Spleen (tissue), 11 donors: ENCODE data around the gene C20orf141. TPM values are rescaled to one million over a fixed set of nuclear protein-coding genes. Genes with fewer than 3 reads are reported as not detected.
"Not testable (repeated sequence)": the region's sequence is repeated elsewhere in the genome, so short reads cannot be mapped to it uniquely, and the experiment has no call there.

Experiments used
- DNase-seq: peaks from one replicate; pipeline ENCODE4 v3.0.0-alpha.2; 2020
- H3K27ac ChIP-seq, 8 donors: fragments of 200-600 bp; sonication (generic) in 7 of 8; 1 replicate in 4 of 8; 2 replicates in 4 of 8; pipeline versions ENCODE4 v1.5.0 to v1.8.0; 2016 to 2021; ENCODE audit warnings: inconsistent platforms in 4 of 8, mild to moderate bottlenecking in 4 of 8, moderate library complexity in 1 of 8
- H3K27me3 ChIP-seq, 7 donors: fragments of 200-600 bp; sonication (generic) in 6 of 7; replicated peaks in 1 of 7; 1 replicate in 4 of 7; 2 replicates in 3 of 7; pipeline versions ENCODE4 v1.5.0 to v1.8.0; 2016 to 2021; ENCODE audit warnings: inconsistent platforms in 3 of 7, mild to moderate bottlenecking in 1 of 7
- H3K36me3 ChIP-seq, 6 donors: fragments of 200-600 bp; sonication (generic) in 5 of 6; 1 replicate in 4 of 6; 2 replicates in 2 of 6; pipeline versions ENCODE4 v1.5.0 to v1.8.0; 2016 to 2021; ENCODE audit warnings: inconsistent platforms in 2 of 6
- H3K4me1 ChIP-seq, 6 donors: fragments of 200-600 bp; sonication (generic) in 5 of 6; 1 replicate in 3 of 6; 2 replicates in 3 of 6; pipeline versions ENCODE4 v1.5.0 to v1.8.0; 2016 to 2021; ENCODE audit warnings: inconsistent platforms in 3 of 6
- H3K4me3 ChIP-seq, 8 donors: fragments of 200-600 bp; sonication (generic) in 7 of 8; 1 replicate in 4 of 8; 2 replicates in 4 of 8; pipeline versions ENCODE4 v1.5.0 to v1.8.0; 2016 to 2021; ENCODE audit warnings: inconsistent platforms in 4 of 8, mild to moderate bottlenecking in 4 of 8, moderate library complexity in 2 of 8
- H3K9me3 ChIP-seq, 8 donors: fragments of 200-600 bp; sonication (generic) in 7 of 8; 1 replicate in 4 of 8; 2 replicates in 4 of 8; pipeline versions ENCODE4 v1.5.0 to v1.8.0; 2016 to 2021; ENCODE audit warnings: inconsistent platforms in 4 of 8
- CTCF ChIP-seq, 11 experiments: fragments of 200-600 bp in 7 of 11; fragments of 450-650 bp in 4 of 11; sonication (generic) in 4 of 11; IDR thresholded peaks in 8 of 11; conservative IDR thresholded peaks in 3 of 11; 1 replicate in 7 of 11; 2 replicates in 4 of 11; pipeline versions ENCODE4 v1.4.0 to v1.8.0; 2016 to 2021; ENCODE audit warnings: antibody characterized with exemption in 11 of 11, inconsistent platforms in 4 of 11, mild to moderate bottlenecking in 1 of 11
- POLR2A ChIP-seq, 3 donors: fragments of 450-650 bp; IDR thresholded peaks; one replicate each; pipeline ENCODE4 v1.5.1; 2017; ENCODE audit warnings: antibody characterized with exemption in 3 of 3, mild to moderate bottlenecking in 1 of 3
- POLR2AphosphoS5 ChIP-seq, 3 donors: sonication (generic); formaldehyde crosslinking; IDR thresholded peaks; one replicate each; pipeline ENCODE4 v1.5.1; 2017; ENCODE audit warnings: antibody characterized with exemption in 3 of 3
- WGBS, 5 donors: extraction: QIAGEN DNeasy Blood & Tissue Kit in 3 of 5; methylation state at CpG; one replicate each; pipeline versions ENCODE4 v1.1.5 to v1.1.7; 2013 to 2018; 5-methylcytosine and 5-hydroxymethylcytosine counted together
- intact Hi-C: fragments of 100-400 bp; cut with DNase I; formaldehyde crosslinking; loops from one replicate; pipeline ENCODE4 v1.15.0; 2023; ENCODE audit warnings: low total_unique reads
- polyA plus RNA-seq, 3 donors: library from polyadenylated mRNA; stranded (reverse); fragments of 200-250 nt; gene quantifications; one replicate each; pipeline ENCODE4 v1.2.1, GENCODE V29; 2013
- total RNA-seq, 7 donors: library from RNA; depleted of rRNA in 3 of 7; stranded (reverse); fragments of >200 nt in 3 of 7; fragmentation: NEBNext Ultra II Directional in 4 of 7; extraction: Animal tissue kit (Norgen Biotek cat#: 25700) in 4 of 7; gene quantifications; one replicate each; pipeline versions ENCODE4 v1.1.0 to v1.2.1, GENCODE V29; 2016 to 2021
- donor health status: healthy with polysubstance abuse.
- donor health status: DM: no; HTN: no; CAD: no; lungs with moderate emphysema.
- donor health status: DM: no; HTN: no; CAD: no.
- donor health status: Bipolar disorder and iron deficiency.
- donor health status: healthy.
- donor health status: DM: no; HTN: no; CAD: no.
- donor health status: DM: yes; HTN: yes; CAD: no.

The C20orf141 gene
- total and polyA plus RNA-seq, 10 donors: not detected

GRCh38 chr20:2825761-2826160 lies 11.0 kb downstream of the C20orf141 start:
- H3K27me3 ChIP-seq: peaks cover 0 to 47% (median 11%) of the 10 kb centered on the region in 7 donors
- H3K4me1 ChIP-seq: peaks cover 0 to 16% (median 5%) of the 10 kb centered on the region in 6 donors
- WGBS, 5 donors: 76 to 85% (median 79%) methylated on average over 2 of the region's 2 CpGs
- no peaks in the 10 kb centered on the region for H3K36me3 ChIP-seq
- DNase-seq: no peak
- TF ChIP-seq POLR2AphosphoS5 (IDR thresholded peaks at IDR 0.05) (no peak), CTCF (IDR thresholded peaks at IDR 0.05 in 8 of 11, conservative IDR thresholded peaks at IDR 0.05 in 3 of 11) (no peak), POLR2A (IDR thresholded peaks at IDR 0.05) (no peak)
- H3K27ac ChIP-seq: no peak overlapping the region
- intact Hi-C loops: no loop called here
- H3K4me3 ChIP-seq: no peak overlapping the region
- H3K9me3 ChIP-seq: no peaks in the 10 kb centered on the region

GRCh38 chr20:2826655-2827054 lies 11.9 kb downstream of the C20orf141 start:
- TF ChIP-seq POLR2AphosphoS5 (IDR thresholded peaks at IDR 0.05) (no peak), POLR2A (IDR thresholded peaks at IDR 0.05) (no peak), CTCF (IDR thresholded peaks at IDR 0.05 in 8 of 11, conservative IDR thresholded peaks at IDR 0.05 in 3 of 11) (no peak)
- no peak overlapping the region for H3K27ac ChIP-seq
- H3K9me3 ChIP-seq: no peaks in the 10 kb centered on the region
- intact Hi-C loops: no loop called here
- DNase-seq: no peak
- no peak overlapping the region for H3K4me3 ChIP-seq
- WGBS, 5 donors: 84 to 95% (median 92%) methylated on average over 4 of the region's 4 CpGs
- peaks cover 0 to 7% (median under 1%) of the 10 kb centered on the region in 6 donors for H3K4me1 ChIP-seq
- peaks cover 0 to 43% (median 2%) of the 10 kb centered on the region in 7 donors for H3K27me3 ChIP-seq
- no peaks in the 10 kb centered on the region for H3K36me3 ChIP-seq

GRCh38 chr20:2829376-2829775 lies 14.6 kb downstream of the C20orf141 start:
- intact Hi-C loops: no loop called here
- Histone ChIP-seq H3K9me3 (no peaks in the 10 kb centered on the region), H3K4me3 (no peak overlapping the region), H3K27me3 (peaks cover 0 to 37% (median 0%) of the 10 kb centered on the region in 7 donors), H3K36me3 (no peaks in the 10 kb centered on the region), H3K27ac (no peak overlapping the region), H3K4me1 (peaks cover 0 to 7% (median 0%) of the 10 kb centered on the region in 6 donors)
- no peak for DNase-seq
- TF ChIP-seq CTCF (IDR thresholded peaks at IDR 0.05 in 8 of 11, conservative IDR thresholded peaks at IDR 0.05 in 3 of 11): no peak
- no peak for TF ChIP-seq POLR2AphosphoS5 (IDR thresholded peaks at IDR 0.05)
- TF ChIP-seq POLR2A (IDR thresholded peaks at IDR 0.05): no peak
- 66 to 88% (median 80%) methylated on average over 6 of the region's 6 CpGs for WGBS, 5 donors

GRCh38 chr20:2831206-2831605 lies 16.4 kb downstream of the C20orf141 start:
- DNase-seq, H3K4me1 ChIP-seq, H3K9me3 ChIP-seq, H3K4me3 ChIP-seq, H3K27ac ChIP-seq, intact Hi-C loops: not testable (repeated sequence)
- WGBS, 5 donors: 83 to 95% (median 87%) methylated on average over 7 of the region's 7 CpGs
- peaks cover 0 to 32% (median 0%) of the 10 kb centered on the region in 7 donors for H3K27me3 ChIP-seq
- peaks cover 0 to 14% (median 0%) of the 10 kb centered on the region in 6 donors for H3K36me3 ChIP-seq

GRCh38 chr20:2833761-2834160 lies 19.0 kb downstream of the C20orf141 start:
- Histone ChIP-seq H3K4me3 (no peak overlapping the region), H3K36me3 (peaks cover 0 to 33% (median 3%) of the 10 kb centered on the region in 6 donors), H3K9me3 (no peaks in the 10 kb centered on the region), H3K27me3 (peaks cover 0 to 10% (median 0%) of the 10 kb centered on the region in 7 donors), H3K4me1 (peaks cover 0 to 13% (median 3%) of the 10 kb centered on the region in 6 donors), H3K27ac (no peak overlapping the region)
- WGBS, 5 donors: 70 to 85% (median 78%) methylated on average over 1 of the region's 1 CpG
- intact Hi-C loops: no loop called here
- no peak for DNase-seq
- TF ChIP-seq POLR2A (IDR thresholded peaks at IDR 0.05) (no peak), POLR2AphosphoS5 (IDR thresholded peaks at IDR 0.05) (no peak)
